Subcutaneous adipose tissue (tissue), 4 donors: Measurements from ENCODE around the gene CDC27. TPM values are rescaled to one million over a fixed set of nuclear protein-coding genes. Genes with fewer than 3 reads are reported as not detected.

Experiments used
- total RNA-seq, 4 donors: library from RNA; depleted of rRNA; stranded (reverse); fragments of >200 nt; gene quantifications; one replicate each; pipeline ENCODE4 v1.1.0, GENCODE V29; 2016
- TF ChIP-seq, protein P1 (sequence below): fragments of 450-650 bp; IDR thresholded peaks from one replicate; pipeline ENCODE4 v1.5.1; 2016; ENCODE audit warnings: low read depth, mild to moderate bottlenecking, control low read depth, antibody characterized with exemption, moderate library complexity

CDC27 gene
- total RNA-seq, 4 donors from 2014 or later = 62.5 to 129 (median 71.8) TPM

DNA sequence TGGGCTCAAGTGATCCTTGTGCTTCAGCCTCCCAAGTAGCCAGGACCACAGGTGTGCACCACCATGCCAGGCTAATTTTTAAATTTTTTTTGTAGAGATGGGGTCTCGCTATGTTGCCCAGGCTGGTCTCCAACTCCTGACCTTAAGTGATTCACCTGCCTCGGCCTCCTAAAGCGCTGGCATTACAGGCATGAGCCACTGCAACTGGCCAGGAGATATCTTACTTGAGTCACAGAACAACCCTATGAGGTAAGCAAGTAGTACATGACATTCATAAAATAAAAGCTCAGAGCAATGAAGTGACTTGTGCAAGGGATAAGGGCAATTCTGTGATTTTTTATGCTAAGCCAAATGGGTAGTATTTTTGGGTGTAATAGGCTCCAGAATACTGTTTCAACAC is 57.3 kb downstream of the CDC27 start:
- TF ChIP-seq, protein P1, sequence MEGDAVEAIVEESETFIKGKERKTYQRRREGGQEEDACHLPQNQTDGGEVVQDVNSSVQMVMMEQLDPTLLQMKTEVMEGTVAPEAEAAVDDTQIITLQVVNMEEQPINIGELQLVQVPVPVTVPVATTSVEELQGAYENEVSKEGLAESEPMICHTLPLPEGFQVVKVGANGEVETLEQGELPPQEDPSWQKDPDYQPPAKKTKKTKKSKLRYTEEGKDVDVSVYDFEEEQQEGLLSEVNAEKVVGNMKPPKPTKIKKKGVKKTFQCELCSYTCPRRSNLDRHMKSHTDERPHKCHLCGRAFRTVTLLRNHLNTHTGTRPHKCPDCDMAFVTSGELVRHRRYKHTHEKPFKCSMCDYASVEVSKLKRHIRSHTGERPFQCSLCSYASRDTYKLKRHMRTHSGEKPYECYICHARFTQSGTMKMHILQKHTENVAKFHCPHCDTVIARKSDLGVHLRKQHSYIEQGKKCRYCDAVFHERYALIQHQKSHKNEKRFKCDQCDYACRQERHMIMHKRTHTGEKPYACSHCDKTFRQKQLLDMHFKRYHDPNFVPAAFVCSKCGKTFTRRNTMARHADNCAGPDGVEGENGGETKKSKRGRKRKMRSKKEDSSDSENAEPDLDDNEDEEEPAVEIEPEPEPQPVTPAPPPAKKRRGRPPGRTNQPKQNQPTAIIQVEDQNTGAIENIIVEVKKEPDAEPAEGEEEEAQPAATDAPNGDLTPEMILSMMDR = no peak

DNA sequence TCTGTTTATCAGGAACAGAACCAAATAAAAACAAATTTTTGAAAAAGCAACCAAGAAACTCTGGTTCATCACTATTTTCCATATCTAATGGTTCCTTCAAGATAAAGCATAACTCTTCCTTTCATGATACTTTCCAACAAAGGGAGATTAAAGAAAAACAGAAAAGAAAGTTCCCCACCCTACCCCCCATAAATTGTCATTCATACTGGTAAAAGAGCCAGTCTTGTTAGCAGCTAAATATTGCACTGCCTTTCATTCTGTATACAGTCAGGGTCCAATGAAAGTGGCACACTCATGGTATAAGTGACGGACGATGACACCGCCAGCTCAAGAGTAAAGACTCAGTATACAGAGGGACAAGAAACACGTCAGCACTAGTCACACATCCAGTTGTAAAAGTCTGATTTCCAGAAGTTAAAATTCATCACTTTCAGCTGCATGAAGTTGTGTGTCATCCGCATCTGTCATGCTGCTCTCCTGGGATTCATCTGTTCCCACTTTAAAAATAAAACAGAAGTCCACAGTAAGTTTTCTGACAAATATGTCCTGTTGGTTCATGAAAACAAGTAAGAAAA is 68.5 kb downstream of the CDC27 start:
- TF ChIP-seq, protein P1 = no peak

DNA sequence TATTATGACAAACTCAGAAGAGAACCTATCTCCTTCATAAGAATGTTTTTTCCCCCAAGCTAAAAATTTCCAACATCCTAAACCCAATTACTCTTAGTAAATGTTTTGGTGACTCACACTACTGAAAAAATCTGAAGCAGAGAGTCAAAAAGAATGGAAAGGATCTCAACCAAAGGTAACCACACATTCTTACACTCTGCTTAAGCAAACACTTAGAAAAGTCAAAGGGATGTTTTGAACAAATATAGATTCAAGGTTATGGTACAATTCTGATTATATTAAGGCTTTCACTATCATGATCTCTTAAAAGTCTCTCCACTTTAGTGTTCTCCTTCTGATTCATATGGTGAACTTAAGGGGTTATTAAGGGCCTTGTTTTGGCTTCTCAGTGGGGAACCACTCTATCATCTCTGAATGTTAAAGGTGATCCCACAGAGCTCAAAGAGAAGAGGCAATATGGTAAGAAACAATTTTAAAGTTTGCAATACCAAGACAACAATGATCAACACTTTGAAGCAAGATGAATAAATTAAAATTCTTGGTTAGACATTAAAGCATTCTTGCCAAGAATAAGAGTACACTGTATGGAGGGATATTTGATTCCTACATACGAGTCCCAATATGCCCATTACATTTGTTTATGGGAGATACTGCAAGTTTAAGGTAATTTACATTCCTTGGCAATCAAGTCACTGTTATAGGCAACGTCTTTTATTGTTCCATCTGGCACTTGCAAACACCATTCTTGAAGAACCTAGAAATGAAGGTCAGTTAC is 69.2 kb downstream of the CDC27 start:
- TF ChIP-seq, protein P1 = no peak

DNA sequence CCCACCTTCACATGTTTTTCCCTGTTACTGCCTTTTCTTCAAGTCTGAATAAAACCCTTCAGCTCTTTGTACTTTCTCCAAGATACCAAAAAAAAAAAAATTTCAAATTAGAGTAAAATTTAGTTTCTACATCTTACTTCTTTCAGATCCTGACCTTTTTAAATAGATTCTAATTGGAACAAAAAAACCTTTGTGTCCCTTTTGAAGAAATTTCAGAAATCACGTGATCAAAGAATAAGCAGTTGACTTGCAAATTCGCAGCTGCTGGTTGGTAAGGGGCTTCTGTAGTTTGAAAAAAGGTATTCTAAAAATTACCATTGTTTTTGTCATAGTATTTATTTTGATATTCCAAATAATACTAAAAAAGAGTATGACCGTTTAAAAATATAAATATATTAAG is 71.7 kb downstream of the CDC27 start:
- TF ChIP-seq, protein P1 = no peak

DNA sequence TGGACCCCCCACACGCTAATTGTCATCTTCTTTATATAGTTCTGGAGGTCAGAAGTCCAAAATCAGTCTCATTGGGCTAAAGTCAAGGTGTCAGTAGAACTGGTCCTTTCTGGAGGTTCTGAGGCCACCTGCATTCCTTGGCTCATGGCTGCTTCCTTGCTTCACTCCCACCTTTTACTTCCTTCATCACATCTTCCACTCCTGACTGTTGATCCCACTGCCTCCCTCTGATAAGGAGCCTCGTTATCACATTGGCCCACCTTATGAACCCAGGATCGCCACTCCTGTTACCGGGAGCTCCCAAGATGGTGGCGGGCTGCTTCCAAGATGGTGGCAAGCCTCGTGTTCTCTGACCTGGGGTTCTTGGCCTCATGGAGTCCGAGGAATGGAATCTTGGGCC is 83.0 kb downstream of the CDC27 start:
- TF ChIP-seq, protein P1 = no peak

DNA sequence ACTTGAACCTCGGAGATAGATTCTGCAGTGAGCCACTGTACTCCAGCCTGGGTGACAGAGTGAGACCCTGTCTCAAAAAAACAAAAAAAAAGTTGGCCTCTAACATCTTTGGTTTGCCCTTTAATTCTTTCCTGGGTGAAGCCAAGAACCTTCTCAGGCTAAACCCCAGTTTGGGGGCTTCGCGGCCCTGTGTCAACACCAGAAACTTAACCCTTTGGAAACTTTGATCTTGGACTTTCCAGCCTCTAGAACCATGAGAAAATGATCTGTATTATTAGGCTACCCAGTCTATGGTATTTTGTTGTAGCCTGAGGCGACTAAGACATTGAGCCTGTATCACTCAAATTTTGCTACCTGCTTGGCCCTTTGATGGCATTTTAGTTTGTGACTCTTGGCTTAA is 86.2 kb downstream of the CDC27 start:
- TF ChIP-seq, protein P1 = no peak

DNA sequence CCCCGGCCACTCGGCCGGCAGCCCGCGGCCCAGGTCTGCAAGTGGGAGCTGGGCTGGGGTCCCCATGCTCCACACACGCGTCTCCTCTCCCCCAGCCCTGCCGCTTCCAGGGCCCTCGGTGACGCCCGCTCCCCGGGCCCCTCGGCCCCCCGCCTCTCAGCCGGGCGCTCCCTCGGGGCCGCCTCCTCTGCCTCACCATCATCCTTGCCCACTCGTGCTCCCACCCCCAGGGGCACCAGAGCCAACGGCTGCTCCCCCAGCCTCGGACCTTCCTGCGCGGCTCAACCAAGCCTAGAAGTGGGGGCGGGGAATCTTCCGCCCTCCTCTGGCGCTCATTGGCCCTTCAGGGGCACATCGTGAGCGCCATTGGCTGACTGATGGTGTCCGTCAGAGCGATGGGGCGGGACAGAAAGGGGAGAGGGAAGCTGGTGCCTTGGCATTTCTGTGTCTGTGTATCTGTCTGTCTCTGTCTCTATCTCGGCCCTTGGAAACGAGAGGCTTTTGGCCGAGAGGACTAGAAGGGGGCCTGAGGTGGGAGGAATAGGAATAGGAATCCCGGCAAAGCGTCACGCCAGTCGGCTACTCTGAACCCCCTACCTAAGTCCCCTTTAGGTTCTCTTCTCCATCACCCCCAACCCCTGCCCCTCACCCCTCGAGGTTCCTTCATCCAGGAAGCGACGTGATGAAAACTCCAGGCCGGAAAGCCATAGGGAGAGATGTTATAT is 88.9 kb downstream of the CDC27 start:
- TF ChIP-seq, protein P1 = no peak
